H9 (cell line): ENCODE results near the gene PARD3. TPM values are rescaled to one million over a fixed set of nuclear protein-coding genes. Genes with fewer than 3 reads are reported as not detected.

Source experiments
- DNase-seq: peaks from one replicate; pipeline ENCODE4 v3.0.0-alpha.2; 2017
- H2AFZ ChIP-seq: one replicate; pipeline ENCODE4 v1.6.1; 2013; ENCODE audit warnings: mild to moderate bottlenecking, low read length, control low read depth, moderate library complexity
- H2AK5ac ChIP-seq: 2 replicates; pipeline ENCODE4 v1.6.1; 2013; ENCODE audit warnings: low read length, control low read depth, mixed read lengths; ENCODE audit not compliant: insufficient read length
- H2BK120ac ChIP-seq: one replicate; pipeline ENCODE4 v1.6.1; 2013; ENCODE audit warnings: low read depth, mild to moderate bottlenecking, low read length, control low read depth, inconsistent platforms; ENCODE audit not compliant: poor library complexity, severe bottlenecking
- H2BK12ac ChIP-seq: 2 replicates; pipeline ENCODE4 v1.6.1; 2013; ENCODE audit warnings: low read length, control low read depth, mixed read lengths, low read depth; ENCODE audit not compliant: insufficient read length
- H2BK15ac ChIP-seq: 2 replicates; pipeline ENCODE4 v1.6.1; 2013; ENCODE audit warnings: low read depth, low read length, control low read depth
- H2BK20ac ChIP-seq: one replicate; pipeline ENCODE4 v1.6.1; 2013; ENCODE audit warnings: low read depth, mild to moderate bottlenecking, low read length, control low read depth, inconsistent platforms; ENCODE audit not compliant: poor library complexity, severe bottlenecking
- H2BK5ac ChIP-seq: 2 replicates; pipeline ENCODE4 v1.6.1; 2013; ENCODE audit warnings: low read length, control low read depth, mixed read lengths; ENCODE audit not compliant: insufficient read length
- H3K14ac ChIP-seq: 2 replicates; pipeline ENCODE4 v1.6.1; 2013; ENCODE audit warnings: low read length, control low read depth; ENCODE audit not compliant: insufficient read depth
- H3K18ac ChIP-seq: 2 replicates; pipeline ENCODE4 v1.6.1; 2013; ENCODE audit warnings: low read depth, mild to moderate bottlenecking, mixed read lengths, low read length, control low read depth; ENCODE audit not compliant: insufficient read length
- H3K23ac ChIP-seq: 2 replicates; pipeline ENCODE4 v1.6.1; 2013; ENCODE audit warnings: low read length, control low read depth, mixed read lengths, low read depth; ENCODE audit not compliant: insufficient read length
- H3K23me2 ChIP-seq: 2 replicates; pipeline ENCODE4 v1.6.1; 2013; ENCODE audit warnings: low read depth, mild to moderate bottlenecking, mixed read lengths, low read length, control low read depth; ENCODE audit not compliant: insufficient read length, poor library complexity, severe bottlenecking
- H3K27ac ChIP-seq: 2 replicates; pipeline ENCODE4 v1.5.1; 2013; ENCODE audit warnings: low read length, control low read depth, mixed read lengths, low read depth; ENCODE audit not compliant: insufficient read length
- H3K27me3 ChIP-seq: 2 replicates; pipeline ENCODE4 v1.6.1; 2013; ENCODE audit warnings: low read length, control low read depth, inconsistent platforms; ENCODE audit not compliant: insufficient read depth
- H3K4ac ChIP-seq: 2 replicates; pipeline ENCODE4 v1.6.1; 2013; ENCODE audit warnings: low read depth, mild to moderate bottlenecking, control low read depth, inconsistent platforms, low read length, moderate library complexity
- H3K4me1 ChIP-seq: 2 replicates; pipeline ENCODE4 v1.6.1; 2013; ENCODE audit warnings: low read length, control low read depth, inconsistent platforms; ENCODE audit not compliant: insufficient read depth
- H3K4me2 ChIP-seq: 2 replicates; pipeline ENCODE4 v1.6.1; 2013; ENCODE audit warnings: low read length, control low read depth, mixed read lengths; ENCODE audit not compliant: insufficient read length, insufficient read depth
- H3K56ac ChIP-seq: 2 replicates; pipeline ENCODE4 v1.6.1; 2013; ENCODE audit warnings: low read depth, mild to moderate bottlenecking, mixed read lengths, low read length, control low read depth; ENCODE audit not compliant: insufficient read length
- H3K79me1 ChIP-seq: 2 replicates; pipeline ENCODE4 v1.6.1; 2013; ENCODE audit warnings: low read depth, mild to moderate bottlenecking, moderate library complexity, low read length, control low read depth, inconsistent platforms; ENCODE audit not compliant: insufficient read depth, poor library complexity, severe bottlenecking
- H3K79me2 ChIP-seq: 2 replicates; pipeline ENCODE4 v1.6.1; 2013; ENCODE audit warnings: low read length, control low read depth, inconsistent platforms; ENCODE audit not compliant: insufficient read depth
- H3K9ac ChIP-seq: 2 replicates; pipeline ENCODE4 v1.6.1; 2013; ENCODE audit warnings: low read length, control low read depth, mixed read lengths; ENCODE audit not compliant: insufficient read length; ENCODE audit errors: extremely low read depth
- H3K9me3 ChIP-seq: one replicate; pipeline ENCODE4 v1.6.1; 2013; ENCODE audit warnings: low read depth, low read length, inconsistent platforms; ENCODE audit not compliant: control insufficient read depth
- H3T11ph ChIP-seq: one replicate; pipeline ENCODE4 v1.6.1; 2013; ENCODE audit warnings: mild to moderate bottlenecking, low read length, control low read depth, inconsistent platforms
- H4K20me1 ChIP-seq: one replicate; pipeline ENCODE4 v1.6.1; 2013; ENCODE audit not compliant: control insufficient read depth, insufficient read length, insufficient read depth
- H4K5ac ChIP-seq: 2 replicates; pipeline ENCODE4 v1.6.1; 2013; ENCODE audit warnings: low read depth, mild to moderate bottlenecking, mixed read lengths, low read length, control low read depth; ENCODE audit not compliant: insufficient read length
- H4K8ac ChIP-seq: replicated peaks from 2 replicates; pipeline ENCODE4 v1.6.1; 2013; ENCODE audit warnings: low read length, control low read depth, mixed read lengths, low read depth; ENCODE audit not compliant: insufficient read length
- H4K91ac ChIP-seq: 2 replicates; pipeline ENCODE4 v1.6.1; 2013; ENCODE audit warnings: low read depth, mild to moderate bottlenecking, moderate library complexity, mixed read lengths, low read length, control low read depth; ENCODE audit not compliant: insufficient read length
- H3K27ac Mint-ChIP-seq, 3 experiments: 2 replicates in 2 of 3; 3 replicates in 1 of 3; pipeline ENCODE4 v1.8.0; 2020 to 2021; ENCODE audit warnings: mixed read lengths in 3 of 3, mild to moderate bottlenecking in 1 of 3, moderate library complexity in 1 of 3
- H3K27me3 Mint-ChIP-seq: 2 replicates; pipeline ENCODE4 v1.8.0; 2021; ENCODE audit warnings: low read depth, mild to moderate bottlenecking, moderate library complexity, mixed read lengths
- H3K36me3 Mint-ChIP-seq, 3 experiments: 2 replicates in 2 of 3; 3 replicates in 1 of 3; pipeline ENCODE4 v1.8.0; 2020 to 2021; ENCODE audit warnings: low read depth in 3 of 3, mixed read lengths in 3 of 3; ENCODE audit not compliant: insufficient read depth in 1 of 3
- H3K4me1 Mint-ChIP-seq, 2 experiments: 2 replicates each; pipeline ENCODE4 v1.8.0; 2020; ENCODE audit warnings: mixed read lengths in 2 of 2
- H3K4me3 Mint-ChIP-seq, 2 experiments: 2 replicates in 1 of 2; 3 replicates in 1 of 2; pipeline ENCODE4 v1.8.0; 2020 to 2021; ENCODE audit warnings: mild to moderate bottlenecking in 2 of 2, mixed read lengths in 2 of 2, moderate library complexity in 1 of 2
- H3K9me3 Mint-ChIP-seq, 2 experiments: 2 replicates in 1 of 2; 3 replicates in 1 of 2; pipeline ENCODE4 v1.8.0; 2020; ENCODE audit warnings: mild to moderate bottlenecking in 2 of 2, mixed read lengths in 2 of 2, moderate library complexity in 1 of 2
- CTCF ChIP-seq: fragments of 200-600 bp; sonication (generic); conservative IDR thresholded peaks from 3 replicates; pipeline ENCODE4 v1.8.0; 2021; ENCODE audit warnings: antibody characterized with exemption, mild to moderate bottlenecking
- WGBS: extraction: QIAGEN DNeasy Blood & Tissue Kit; methylation state at CpG from one replicate; pipeline ENCODE4 v1.1.7; 2013; ENCODE audit warnings: missing lambda C conversion rate, low lambda C conversion rate, mixed read lengths; ENCODE audit not compliant: insufficient read length; ENCODE audit errors: extremely low coverage; 5-methylcytosine and 5-hydroxymethylcytosine counted together
- total RNA-seq: library from RNA; stranded (reverse); gene quantifications from 2 replicates; pipeline ENCODE4 v1.2.1, GENCODE V29; 2021

Gene PARD3
- total RNA-seq, 1 experiment from 2014 or later: 44.7 TPM

- no peak overlapping the region for H2BK5ac ChIP-seq
- no peak overlapping the region for H3K27ac ChIP-seq
- no peak overlapping the region for H2BK12ac ChIP-seq
- no peak overlapping the region for H2BK20ac ChIP-seq
- H3K4me2 ChIP-seq: no peak overlapping the region
- no peak overlapping the region for H2AFZ ChIP-seq
- no peak overlapping the region for H4K8ac ChIP-seq
- TF ChIP-seq CTCF: no peak
- no peaks in the 10 kb centered on the region for H3K9me3 ChIP-seq
- H3K18ac ChIP-seq: no peak overlapping the region
- no peak overlapping the region for H3K56ac ChIP-seq
- H3K4me1 ChIP-seq: peaks cover 4% of the 10 kb centered on the region; the same call in 1 of the 2 replicates
- no peaks in the 10 kb centered on the region for H3K9me3 Mint-ChIP-seq
- H3K23me2 ChIP-seq: no peaks in the 10 kb centered on the region
- no peaks in the 10 kb centered on the region for H4K20me1 ChIP-seq
- H2BK15ac ChIP-seq: no peak overlapping the region
- no CpG with 5 or more reads among the region's 2 CpGs for WGBS
- no peak overlapping the region for H3K23ac ChIP-seq
- no peak overlapping the region for H3K4me3 Mint-ChIP-seq
- no peak for DNase-seq
- no peaks in the 10 kb centered on the region for H3K27me3 ChIP-seq
- H3T11ph ChIP-seq: no peak overlapping the region
- H3K27me3 Mint-ChIP-seq: no peaks in the 10 kb centered on the region
- no peak overlapping the region for H2AK5ac ChIP-seq
- H2BK120ac ChIP-seq: no peak overlapping the region
- H4K5ac ChIP-seq: no peak overlapping the region
- no peak overlapping the region for H3K27ac Mint-ChIP-seq
- peaks cover 4% of the 10 kb centered on the region for H3K79me2 ChIP-seq
- H4K91ac ChIP-seq: no peak overlapping the region
- peaks cover 28 to 44% of the 10 kb centered on the region in 2 experiments for H3K4me1 Mint-ChIP-seq
- H3K4ac ChIP-seq: no peak overlapping the region
- H3K36me3 Mint-ChIP-seq: no peaks in the 10 kb centered on the region; a peak in 1 of 7 replicates
- no peak overlapping the region for H3K9ac ChIP-seq
- peaks cover 3% of the 10 kb centered on the region for H3K79me1 ChIP-seq
- H3K14ac ChIP-seq: no peak overlapping the region
These were observed 153.5 kb downstream of the PARD3 start for GRCh38 chr10:34661580-34661979.
